Gastrocnemius medialis (tissue), 4 donors: ENCODE data around the gene PLEKHA5. TPM values are rescaled to one million over a fixed set of nuclear protein-coding genes. Genes with fewer than 3 reads are reported as not detected.

Source experiments
- ATAC-seq, 2 donors: fragments of 150-250 bp; one replicate each; pipeline ENCODE4 v1.9.1; 2016
- DNase-seq, 2 donors: peaks; one replicate each; pipeline ENCODE4 v3.0.0-alpha.2; 2019
- H3K27ac ChIP-seq, 4 donors: fragments of 200-600 bp; sonication (generic); 1 replicate in 1 of 4; 2 replicates in 3 of 4; pipeline ENCODE4 v1.5.1; 2016 to 2018; ENCODE audit warnings: mild to moderate bottlenecking in 2 of 4, moderate library complexity in 1 of 4
- H3K27me3 ChIP-seq, 3 donors: fragments of 200-600 bp; sonication (generic) in 2 of 3; 1 replicate in 1 of 3; 2 replicates in 2 of 3; pipeline versions ENCODE4 v1.5.1 to v1.6.0; 2016 to 2019; ENCODE audit warnings: mild to moderate bottlenecking in 1 of 3, moderate library complexity in 1 of 3
- H3K36me3 ChIP-seq, 2 donors: fragments of 200-600 bp; sonication (generic) in 1 of 2; one replicate each; pipeline ENCODE4 v1.5.1; 2017 to 2018
- H3K4me1 ChIP-seq, 2 donors: fragments of 200-600 bp; sonication (generic) in 1 of 2; one replicate each; pipeline ENCODE4 v1.5.1; 2016 to 2017; ENCODE audit warnings: mild to moderate bottlenecking in 2 of 2
- H3K4me3 ChIP-seq, 4 donors: fragments of 200-600 bp; sonication (generic) in 3 of 4; 1 replicate in 1 of 4; 2 replicates in 3 of 4; pipeline ENCODE4 v1.5.1; 2016 to 2019; ENCODE audit warnings: mild to moderate bottlenecking in 2 of 4
- H3K9me3 ChIP-seq, 3 donors: fragments of 200-600 bp; sonication (generic) in 2 of 3; 1 replicate in 1 of 3; 2 replicates in 2 of 3; pipeline ENCODE4 v1.5.1; 2016 to 2019
- POLR2A ChIP-seq, 2 donors: fragments of 450-650 bp; IDR thresholded peaks; one replicate each; pipeline ENCODE4 v1.6.1; 2017; ENCODE audit warnings: antibody characterized with exemption in 2 of 2, mild to moderate bottlenecking in 2 of 2, moderate library complexity in 2 of 2
- in situ Hi-C, 4 donors: fragments of 200-750 bp; cut with MboI; loops; one replicate each; pipeline versions ENCODE4 v1.15.0 to v1.8.0; 2017; ENCODE audit warnings: low sequenced_read_pairs in 4 of 4
- intact Hi-C: fragments of 100-400 bp; cut with DNase I; formaldehyde crosslinking; loops from one replicate; pipeline ENCODE4 v1.15.1; 2023; ENCODE audit warnings: low total_unique reads
- total RNA-seq, 4 donors: library from RNA; depleted of rRNA; stranded (reverse); fragments of >200 nt; gene quantifications; one replicate each; pipeline versions ENCODE4 v1.1.0 to v1.2.3, GENCODE V29; 2016
- TF ChIP-seq, protein P1 (sequence below), 5 experiments: fragments of 450-650 bp in 3 of 5; fragments of 200-600 bp in 2 of 5; sonication (generic) in 2 of 5; IDR thresholded peaks in 4 of 5; conservative IDR thresholded peaks in 1 of 5; 1 replicate in 4 of 5; 2 replicates in 1 of 5; pipeline ENCODE4 v1.5.1; 2016 to 2019; ENCODE audit warnings: antibody characterized with exemption in 5 of 5, mild to moderate bottlenecking in 3 of 5, moderate library complexity in 3 of 5

PLEKHA5 gene
- total RNA-seq, 4 donors from 2014 or later: 1.0 to 2.7 (median 1.5) TPM

DNA sequence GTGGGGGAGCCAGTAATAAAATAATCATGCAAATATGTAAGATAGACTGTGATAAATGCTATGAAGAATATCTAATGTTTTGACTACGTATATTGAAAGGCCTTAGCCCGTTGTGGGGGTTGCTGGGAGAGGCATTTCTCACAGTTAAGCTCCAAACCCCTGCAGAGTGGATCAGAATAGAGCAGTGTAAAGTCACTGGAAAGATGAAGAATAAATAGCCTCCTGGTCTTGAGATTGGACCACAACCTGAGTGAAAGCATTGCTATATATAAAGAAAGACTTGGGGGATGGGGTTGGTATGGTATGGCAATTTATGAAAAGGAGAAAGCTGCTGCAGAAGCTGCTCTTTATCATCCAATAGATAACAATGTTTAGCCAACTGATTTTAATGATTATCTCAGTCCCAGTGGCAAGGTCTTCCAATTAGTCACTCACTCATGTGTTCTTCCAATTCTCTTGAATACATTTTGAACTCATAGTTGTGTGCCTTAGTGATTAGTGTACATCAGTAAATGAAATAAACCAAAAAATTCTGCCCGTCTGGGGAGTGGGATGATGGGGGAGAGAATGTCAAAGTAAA, 10.2 kb downstream of the PLEKHA5 start:
- intact Hi-C loops (no loop called here), in situ Hi-C loops (no loop called here)
- Histone ChIP-seq H3K4me3 (no peak overlapping the region), H3K27ac (no peak overlapping the region), H3K9me3 (no peaks in the 10 kb centered on the region), H3K36me3 (no peaks in the 10 kb centered on the region), H3K4me1 (no peaks in the 10 kb centered on the region), H3K27me3 (no peaks in the 10 kb centered on the region)
- ATAC-seq: no peak
- no peak for DNase-seq
- TF ChIP-seq POLR2A (IDR thresholded peaks at IDR 0.05): no peak
- TF ChIP-seq, protein P1, sequence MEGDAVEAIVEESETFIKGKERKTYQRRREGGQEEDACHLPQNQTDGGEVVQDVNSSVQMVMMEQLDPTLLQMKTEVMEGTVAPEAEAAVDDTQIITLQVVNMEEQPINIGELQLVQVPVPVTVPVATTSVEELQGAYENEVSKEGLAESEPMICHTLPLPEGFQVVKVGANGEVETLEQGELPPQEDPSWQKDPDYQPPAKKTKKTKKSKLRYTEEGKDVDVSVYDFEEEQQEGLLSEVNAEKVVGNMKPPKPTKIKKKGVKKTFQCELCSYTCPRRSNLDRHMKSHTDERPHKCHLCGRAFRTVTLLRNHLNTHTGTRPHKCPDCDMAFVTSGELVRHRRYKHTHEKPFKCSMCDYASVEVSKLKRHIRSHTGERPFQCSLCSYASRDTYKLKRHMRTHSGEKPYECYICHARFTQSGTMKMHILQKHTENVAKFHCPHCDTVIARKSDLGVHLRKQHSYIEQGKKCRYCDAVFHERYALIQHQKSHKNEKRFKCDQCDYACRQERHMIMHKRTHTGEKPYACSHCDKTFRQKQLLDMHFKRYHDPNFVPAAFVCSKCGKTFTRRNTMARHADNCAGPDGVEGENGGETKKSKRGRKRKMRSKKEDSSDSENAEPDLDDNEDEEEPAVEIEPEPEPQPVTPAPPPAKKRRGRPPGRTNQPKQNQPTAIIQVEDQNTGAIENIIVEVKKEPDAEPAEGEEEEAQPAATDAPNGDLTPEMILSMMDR (IDR thresholded peaks at IDR 0.05 in 4 of 5, conservative IDR thresholded peaks at IDR 0.05 in 1 of 5): no peak

DNA sequence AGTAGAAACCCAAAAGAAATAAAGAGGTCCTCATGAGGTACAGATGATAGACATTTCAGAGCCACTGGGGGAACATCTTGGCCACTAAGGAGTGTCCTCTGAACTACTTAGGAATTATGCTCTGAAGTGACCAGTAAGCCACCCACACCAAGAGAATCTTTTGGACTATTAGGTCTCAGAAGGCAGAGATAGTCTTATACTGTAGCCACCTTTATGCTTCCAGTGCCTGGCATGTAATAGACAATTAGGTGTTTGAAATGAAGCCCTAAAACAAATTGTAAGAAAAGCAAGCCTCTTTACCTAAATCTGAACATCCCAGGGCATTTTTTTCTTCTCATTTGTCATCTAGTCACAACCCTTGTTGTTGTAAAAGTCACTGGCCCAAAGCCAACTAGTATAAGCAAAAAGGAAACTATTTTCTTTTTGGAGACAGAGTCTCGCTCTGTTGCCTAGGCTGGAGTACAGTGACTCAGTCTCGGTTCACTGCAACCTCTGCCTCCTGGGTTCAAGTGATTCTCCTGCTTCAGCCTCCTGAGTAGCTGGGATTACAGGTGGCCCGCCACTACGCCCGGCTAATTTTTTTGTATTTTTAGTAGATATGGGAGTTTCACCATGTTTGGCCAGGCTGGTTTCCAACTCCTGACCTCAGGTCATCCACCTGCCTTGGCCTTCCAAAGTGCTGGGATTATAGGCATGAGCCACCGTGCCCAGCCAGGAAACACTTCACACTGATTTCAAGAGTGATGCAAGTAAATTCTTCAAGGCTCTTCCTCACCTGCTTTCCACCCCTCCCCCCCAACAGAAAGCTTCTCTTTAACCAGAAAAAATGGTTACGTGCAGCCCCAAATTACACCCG, 11.1 kb downstream of the PLEKHA5 start:
- H3K27ac ChIP-seq: no peak overlapping the region
- H3K27me3 ChIP-seq: no peaks in the 10 kb centered on the region
- H3K4me1 ChIP-seq: no peaks in the 10 kb centered on the region
- H3K36me3 ChIP-seq: no peaks in the 10 kb centered on the region
- intact Hi-C loops: no loop called here
- H3K9me3 ChIP-seq: no peaks in the 10 kb centered on the region
- no peak overlapping the region for H3K4me3 ChIP-seq
- no peak for ATAC-seq
- in situ Hi-C loops: no loop called here
- no peak for DNase-seq
- TF ChIP-seq, protein P1 (IDR thresholded peaks at IDR 0.05 in 4 of 5, conservative IDR thresholded peaks at IDR 0.05 in 1 of 5): no peak
- TF ChIP-seq POLR2A (IDR thresholded peaks at IDR 0.05): no peak

DNA sequence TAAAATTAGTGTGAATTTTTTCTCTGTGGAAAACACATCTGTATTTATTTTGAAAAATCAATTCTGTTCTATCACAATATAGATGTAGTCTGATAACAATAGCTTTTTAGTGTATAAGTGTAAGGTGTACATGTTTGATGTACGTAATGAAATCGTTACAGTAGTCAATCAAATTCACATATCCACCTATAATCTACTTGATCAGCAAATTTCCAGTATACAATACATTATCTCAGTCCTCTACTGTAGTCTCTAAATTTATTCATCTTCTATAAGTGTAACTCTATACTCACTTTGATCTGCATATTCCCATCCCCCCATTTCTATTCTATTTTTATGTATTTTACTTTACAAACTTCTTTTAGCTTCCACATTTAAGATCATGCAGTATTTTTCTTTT, 13.0 kb downstream of the PLEKHA5 start:
- in situ Hi-C loops (no loop called here), intact Hi-C loops (no loop called here)
- H3K4me3 ChIP-seq: no peak overlapping the region

DNA sequence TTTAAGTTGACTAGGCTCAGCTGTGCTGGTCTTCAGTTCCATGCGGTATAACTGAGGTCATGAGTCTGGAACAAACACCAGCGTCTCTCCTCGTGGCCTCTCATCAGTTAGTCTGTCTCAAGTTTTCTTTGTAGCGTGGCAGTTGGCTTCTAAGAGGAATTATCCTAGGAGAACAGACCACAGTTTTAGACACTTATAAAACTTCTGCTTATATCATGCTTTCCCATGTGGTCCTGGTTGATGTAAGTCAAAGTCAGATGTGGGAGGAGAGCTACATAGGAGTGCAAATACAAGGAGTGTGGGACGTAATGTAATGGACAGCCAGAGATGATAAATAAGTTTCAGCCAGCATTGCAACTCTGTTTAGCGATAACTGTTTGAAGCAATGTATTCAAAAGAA, 14.8 kb downstream of the PLEKHA5 start:
- no peak overlapping the region for H3K27ac ChIP-seq
- H3K9me3 ChIP-seq: no peaks in the 10 kb centered on the region
- H3K27me3 ChIP-seq: no peaks in the 10 kb centered on the region
- H3K4me1 ChIP-seq: no peaks in the 10 kb centered on the region
- in situ Hi-C loops: no loop called here
- intact Hi-C loops: no loop called here
- H3K4me3 ChIP-seq: no peak overlapping the region
- no peak for ATAC-seq
- no peaks in the 10 kb centered on the region for H3K36me3 ChIP-seq
- no peak for DNase-seq
- no peak for TF ChIP-seq POLR2A (IDR thresholded peaks at IDR 0.05)
- TF ChIP-seq, protein P1 (IDR thresholded peaks at IDR 0.05 in 4 of 5, conservative IDR thresholded peaks at IDR 0.05 in 1 of 5): no peak

More for the DNA sequence above, 13.0 kb downstream of the PLEKHA5 start:
- DNase-seq (no peak), ATAC-seq (no peak)
- H3K36me3 ChIP-seq: no peaks in the 10 kb centered on the region
- H3K27ac ChIP-seq: no peak overlapping the region
- no peaks in the 10 kb centered on the region for H3K9me3 ChIP-seq
- no peaks in the 10 kb centered on the region for H3K4me1 ChIP-seq
- no peaks in the 10 kb centered on the region for H3K27me3 ChIP-seq
- TF ChIP-seq, protein P1 (IDR thresholded peaks at IDR 0.05 in 4 of 5, conservative IDR thresholded peaks at IDR 0.05 in 1 of 5): no peak
- TF ChIP-seq POLR2A (IDR thresholded peaks at IDR 0.05): no peak
